Stimulated activated CD8-positive, alpha-beta memory T cell treated with anti-CD3 and anti-CD28 coated beads, Interleukin-4, amount 100 ng/mL, for 48 hours (primary cell): ENCODE measurements around the gene USP17L29.
"Not testable (repeated sequence)": the region's sequence is repeated elsewhere in the genome, so short reads cannot be mapped to it uniquely, and the experiment has no call there.

ENCODE experiments used
- DNase-seq: peaks from one replicate; pipeline ENCODE4 v3.0.0-alpha.2; 2020

Gene USP17L29, protein sequence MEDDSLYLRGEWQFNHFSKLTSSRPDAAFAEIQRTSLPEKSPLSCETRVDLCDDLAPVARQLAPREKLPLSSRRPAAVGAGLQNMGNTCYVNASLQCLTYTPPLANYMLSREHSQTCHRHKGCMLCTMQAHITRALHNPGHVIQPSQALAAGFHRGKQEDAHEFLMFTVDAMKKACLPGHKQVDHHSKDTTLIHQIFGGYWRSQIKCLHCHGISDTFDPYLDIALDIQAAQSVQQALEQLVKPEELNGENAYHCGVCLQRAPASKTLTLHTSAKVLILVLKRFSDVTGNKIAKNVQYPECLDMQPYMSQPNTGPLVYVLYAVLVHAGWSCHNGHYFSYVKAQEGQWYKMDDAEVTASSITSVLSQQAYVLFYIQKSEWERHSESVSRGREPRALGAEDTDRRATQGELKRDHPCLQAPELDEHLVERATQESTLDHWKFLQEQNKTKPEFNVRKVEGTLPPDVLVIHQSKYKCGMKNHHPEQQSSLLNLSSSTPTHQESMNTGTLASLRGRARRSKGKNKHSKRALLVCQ

DNA sequence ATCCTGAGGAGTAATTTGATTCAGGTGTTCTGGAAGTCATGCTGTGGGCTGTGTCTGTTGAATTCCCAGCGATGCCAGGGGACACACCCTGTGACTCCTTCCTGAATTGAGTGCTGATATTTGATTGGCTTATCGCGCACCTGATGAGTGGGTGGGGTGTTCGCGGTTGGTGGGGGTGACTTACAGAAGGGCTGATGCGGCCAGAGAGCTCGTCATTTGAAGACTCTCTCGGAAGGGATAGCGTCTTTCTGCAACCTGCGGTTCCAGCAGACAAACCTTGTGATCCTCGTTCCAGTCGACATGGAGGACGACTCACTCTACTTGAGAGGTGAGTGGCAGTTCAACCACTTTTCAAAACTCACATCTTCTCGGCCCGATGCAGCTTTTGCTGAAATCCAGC is at the start of gene USP17L29:
USP17L29 (plus strand) TSS at position 301 of the 400 bp plus-strand sequence; CDS start at position 301, 0 bp downstream.
- not testable (repeated sequence) for DNase-seq

DNA sequence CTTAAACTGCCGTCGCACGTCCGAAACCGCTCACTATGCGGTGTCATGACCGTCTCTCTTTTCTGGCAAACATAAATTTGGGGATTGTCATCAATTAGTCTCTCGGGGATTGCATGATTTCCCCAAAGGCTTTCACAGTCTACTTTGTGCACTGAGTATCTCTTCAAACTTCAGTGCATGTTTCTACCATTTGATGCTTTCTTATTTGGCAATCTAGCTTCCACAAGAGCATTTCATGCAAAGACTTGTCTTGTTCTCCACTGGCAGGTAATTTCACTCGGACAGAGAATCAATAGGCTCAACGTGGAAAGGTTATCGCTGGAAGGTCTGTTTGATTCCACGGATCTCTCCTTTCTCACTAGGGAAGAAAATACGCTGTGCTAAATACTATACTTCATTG is 29.2 kb upstream of the USP17L29 start:
- DNase-seq = not testable (repeated sequence)

DNA sequence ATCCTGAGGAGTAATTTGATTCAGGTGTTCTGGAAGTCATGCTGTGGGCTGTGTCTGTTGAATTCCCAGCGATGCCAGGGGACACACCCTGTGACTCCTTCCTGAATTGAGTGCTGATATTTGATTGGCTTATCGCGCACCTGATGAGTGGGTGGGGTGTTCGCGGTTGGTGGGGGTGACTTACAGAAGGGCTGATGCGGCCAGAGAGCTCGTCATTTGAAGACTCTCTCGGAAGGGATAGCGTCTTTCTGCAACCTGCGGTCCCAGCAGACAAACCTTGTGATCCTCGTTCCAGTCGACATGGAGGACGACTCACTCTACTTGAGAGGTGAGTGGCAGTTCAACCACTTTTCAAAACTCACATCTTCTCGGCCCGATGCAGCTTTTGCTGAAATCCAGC is 28.6 kb upstream of the USP17L29 start, which contains the start of gene USP17L24:
USP17L24 (plus strand) TSS at position 301 of the 400 bp plus-strand sequence; CDS start at position 301, 0 bp downstream.
- DNase-seq = not testable (repeated sequence)

DNA sequence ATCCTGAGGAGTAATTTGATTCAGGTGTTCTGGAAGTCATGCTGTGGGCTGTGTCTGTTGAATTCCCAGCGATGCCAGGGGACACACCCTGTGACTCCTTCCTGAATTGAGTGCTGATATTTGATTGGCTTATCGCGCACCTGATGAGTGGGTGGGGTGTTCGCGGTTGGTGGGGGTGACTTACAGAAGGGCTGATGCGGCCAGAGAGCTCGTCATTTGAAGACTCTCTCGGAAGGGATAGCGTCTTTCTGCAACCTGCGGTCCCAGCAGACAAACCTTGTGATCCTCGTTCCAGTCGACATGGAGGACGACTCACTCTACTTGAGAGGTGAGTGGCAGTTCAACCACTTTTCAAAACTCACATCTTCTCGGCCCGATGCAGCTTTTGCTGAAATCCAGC is 23.8 kb upstream of the USP17L29 start, which contains the start of gene USP17L25:
USP17L25 (plus strand) TSS at position 301 of the 400 bp plus-strand sequence; CDS start at position 301, 0 bp downstream.
- DNase-seq = not testable (repeated sequence)

DNA sequence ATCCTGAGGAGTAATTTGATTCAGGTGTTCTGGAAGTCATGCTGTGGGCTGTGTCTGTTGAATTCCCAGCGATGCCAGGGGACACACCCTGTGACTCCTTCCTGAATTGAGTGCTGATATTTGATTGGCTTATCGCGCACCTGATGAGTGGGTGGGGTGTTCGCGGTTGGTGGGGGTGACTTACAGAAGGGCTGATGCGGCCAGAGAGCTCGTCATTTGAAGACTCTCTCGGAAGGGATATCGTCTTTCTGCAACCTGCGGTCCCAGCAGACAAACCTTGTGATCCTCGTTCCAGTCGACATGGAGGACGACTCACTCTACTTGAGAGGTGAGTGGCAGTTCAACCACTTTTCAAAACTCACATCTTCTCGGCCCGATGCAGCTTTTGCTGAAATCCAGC is 19.1 kb upstream of the USP17L29 start, which contains the start of gene USP17L26:
USP17L26 (plus strand) TSS at position 301 of the 400 bp plus-strand sequence; CDS start at position 301, 0 bp downstream.
- not testable (repeated sequence) for DNase-seq

DNA sequence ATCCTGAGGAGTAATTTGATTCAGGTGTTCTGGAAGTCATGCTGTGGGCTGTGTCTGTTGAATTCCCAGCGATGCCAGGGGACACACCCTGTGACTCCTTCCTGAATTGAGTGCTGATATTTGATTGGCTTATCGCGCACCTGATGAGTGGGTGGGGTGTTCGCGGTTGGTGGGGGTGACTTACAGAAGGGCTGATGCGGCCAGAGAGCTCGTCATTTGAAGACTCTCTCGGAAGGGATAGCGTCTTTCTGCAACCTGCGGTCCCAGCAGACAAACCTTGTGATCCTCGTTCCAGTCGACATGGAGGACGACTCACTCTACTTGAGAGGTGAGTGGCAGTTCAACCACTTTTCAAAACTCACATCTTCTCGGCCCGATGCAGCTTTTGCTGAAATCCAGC is 14.3 kb upstream of the USP17L29 start, which contains the start of gene USP17L5:
USP17L5 (plus strand) TSS at position 301 of the 400 bp plus-strand sequence; CDS start at position 301, 0 bp downstream.
- DNase-seq = not testable (repeated sequence)

DNA sequence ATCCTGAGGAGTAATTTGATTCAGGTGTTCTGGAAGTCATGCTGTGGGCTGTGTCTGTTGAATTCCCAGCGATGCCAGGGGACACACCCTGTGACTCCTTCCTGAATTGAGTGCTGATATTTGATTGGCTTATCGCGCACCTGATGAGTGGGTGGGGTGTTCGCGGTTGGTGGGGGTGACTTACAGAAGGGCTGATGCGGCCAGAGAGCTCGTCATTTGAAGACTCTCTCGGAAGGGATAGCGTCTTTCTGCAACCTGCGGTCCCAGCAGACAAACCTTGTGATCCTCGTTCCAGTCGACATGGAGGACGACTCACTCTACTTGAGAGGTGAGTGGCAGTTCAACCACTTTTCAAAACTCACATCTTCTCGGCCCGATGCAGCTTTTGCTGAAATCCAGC is 9.6 kb upstream of the USP17L29 start, which contains the start of gene USP17L27:
USP17L27 (plus strand) TSS at position 301 of the 400 bp plus-strand sequence; CDS start at position 301, 0 bp downstream.
- not testable (repeated sequence) for DNase-seq

DNA sequence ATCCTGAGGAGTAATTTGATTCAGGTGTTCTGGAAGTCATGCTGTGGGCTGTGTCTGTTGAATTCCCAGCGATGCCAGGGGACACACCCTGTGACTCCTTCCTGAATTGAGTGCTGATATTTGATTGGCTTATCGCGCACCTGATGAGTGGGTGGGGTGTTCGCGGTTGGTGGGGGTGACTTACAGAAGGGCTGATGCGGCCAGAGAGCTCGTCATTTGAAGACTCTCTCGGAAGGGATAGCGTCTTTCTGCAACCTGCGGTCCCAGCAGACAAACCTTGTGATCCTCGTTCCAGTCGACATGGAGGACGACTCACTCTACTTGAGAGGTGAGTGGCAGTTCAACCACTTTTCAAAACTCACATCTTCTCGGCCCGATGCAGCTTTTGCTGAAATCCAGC is 4.8 kb upstream of the USP17L29 start, which contains the start of gene USP17L28:
USP17L28 (plus strand) TSS at position 301 of the 400 bp plus-strand sequence; CDS start at position 301, 0 bp downstream.
- DNase-seq = not testable (repeated sequence)

DNA sequence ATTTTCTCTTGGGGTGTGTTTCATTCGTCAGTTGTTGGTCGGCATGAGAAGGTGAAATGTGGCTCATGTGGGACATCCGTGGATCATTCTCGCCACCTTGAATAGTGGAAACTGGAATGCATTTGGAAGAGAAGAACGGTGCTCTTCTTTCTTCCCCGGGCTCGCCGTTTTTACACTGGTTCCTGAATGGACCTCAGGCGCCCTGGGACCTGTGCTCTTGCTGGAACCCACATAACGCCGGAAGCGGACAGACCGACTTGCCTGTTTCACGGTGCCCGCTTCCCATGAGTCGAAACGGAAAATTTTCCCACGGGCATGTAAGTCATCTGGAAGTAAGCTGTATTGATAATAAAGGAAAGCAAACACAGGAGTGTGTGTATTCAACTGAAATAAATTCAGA is 2.6 kb upstream of the USP17L29 start:
- not testable (repeated sequence) for DNase-seq

DNA sequence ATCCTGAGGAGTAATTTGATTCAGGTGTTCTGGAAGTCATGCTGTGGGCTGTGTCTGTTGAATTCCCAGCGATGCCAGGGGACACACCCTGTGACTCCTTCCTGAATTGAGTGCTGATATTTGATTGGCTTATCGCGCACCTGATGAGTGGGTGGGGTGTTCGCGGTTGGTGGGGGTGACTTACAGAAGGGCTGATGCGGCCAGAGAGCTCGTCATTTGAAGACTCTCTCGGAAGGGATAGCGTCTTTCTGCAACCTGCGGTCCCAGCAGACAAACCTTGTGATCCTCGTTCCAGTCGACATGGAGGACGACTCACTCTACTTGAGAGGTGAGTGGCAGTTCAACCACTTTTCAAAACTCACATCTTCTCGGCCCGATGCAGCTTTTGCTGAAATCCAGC is 9.4 kb downstream of the USP17L29 start, which contains the start of gene USP17L30:
USP17L30 (plus strand) TSS at position 301 of the 400 bp plus-strand sequence; CDS start at position 301, 0 bp downstream.
- DNase-seq = not testable (repeated sequence)

DNA sequence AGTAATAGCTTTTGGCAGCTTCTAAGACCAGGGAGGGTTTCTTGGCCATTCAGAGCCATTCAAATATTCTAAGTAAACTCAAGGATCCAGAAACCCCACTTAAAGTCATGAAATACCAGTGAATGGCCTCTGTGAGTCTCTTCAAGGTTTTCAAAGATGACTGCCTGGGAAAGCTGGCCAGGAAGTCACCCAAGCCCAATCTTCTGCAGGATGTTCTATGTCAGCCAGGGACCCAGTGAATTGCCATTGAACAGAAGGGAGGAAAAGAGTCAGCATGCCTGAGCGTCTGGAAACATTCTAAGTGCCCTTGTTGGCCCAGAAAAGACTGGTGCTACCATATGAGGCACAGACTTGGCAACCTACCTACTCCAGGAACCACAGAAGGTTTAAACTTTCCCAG is 26.4 kb downstream of the USP17L29 start:
- not testable (repeated sequence) for DNase-seq

DNA sequence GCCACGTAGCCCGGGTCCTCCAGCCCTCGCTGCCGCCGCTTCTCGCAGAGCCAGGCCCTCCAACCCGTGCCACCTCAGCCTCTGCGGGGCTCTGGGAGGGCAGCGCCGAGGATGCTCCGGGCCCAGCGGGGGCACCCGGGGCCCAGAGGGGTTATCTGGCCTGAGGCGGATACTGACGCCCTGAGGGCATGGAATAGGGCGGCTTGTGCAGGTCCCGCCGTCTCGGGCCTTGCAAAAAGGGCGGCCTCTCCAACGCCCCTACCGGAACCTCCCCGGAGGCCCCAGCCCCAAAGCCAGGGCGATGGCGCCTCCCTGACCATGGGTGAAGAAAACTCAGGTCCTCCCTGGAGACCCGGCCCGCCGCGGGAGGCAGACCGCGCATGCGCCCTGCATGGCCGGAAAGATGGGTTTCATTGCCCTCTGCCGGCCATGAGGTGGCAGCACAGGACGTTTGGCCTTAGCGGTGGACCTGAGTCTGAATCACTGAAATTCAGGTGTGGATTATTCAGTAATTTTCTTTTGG is 27.6 kb downstream of the USP17L29 start:
- DNase-seq = peak; percentile 67

DNA sequence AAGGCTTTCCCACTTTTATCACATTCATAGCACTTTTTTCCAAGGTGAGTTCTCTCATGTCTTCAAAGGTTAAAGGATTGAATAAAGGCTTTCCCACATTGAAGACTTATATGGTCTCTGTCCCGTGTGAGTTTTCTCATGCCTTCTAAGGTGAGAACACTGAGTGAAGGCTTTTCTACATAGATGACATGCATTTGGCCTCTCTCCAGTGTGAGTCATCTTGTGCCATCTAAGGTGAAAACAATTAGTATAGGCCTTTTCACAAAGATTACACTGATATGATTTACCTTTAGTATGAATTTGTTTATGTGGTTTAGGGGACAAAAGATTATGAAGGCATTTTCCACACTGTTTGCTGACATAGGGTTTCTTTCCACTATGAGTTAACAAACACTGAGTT is 30.7 kb downstream of the USP17L29 start:
- DNase-seq = no peak

DNA sequence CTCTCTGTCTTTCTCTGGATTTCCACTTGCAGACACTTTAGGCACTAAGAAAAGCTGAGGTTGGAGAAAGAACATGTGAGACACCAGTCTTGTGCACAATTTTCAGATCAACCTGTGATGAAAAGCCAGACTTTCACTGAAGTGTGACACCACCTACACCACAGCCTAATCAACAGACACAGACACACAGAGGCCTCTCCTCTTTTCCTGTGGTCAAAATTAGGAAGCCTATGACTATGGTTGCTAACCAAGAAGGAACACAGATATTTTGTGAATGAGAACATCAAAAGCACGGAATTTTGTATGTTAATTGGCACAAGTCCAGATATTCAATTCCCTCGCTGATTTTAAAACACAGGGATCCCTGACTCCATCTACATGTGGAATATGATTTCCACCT is 35.6 kb downstream of the USP17L29 start:
- DNase-seq = not testable (repeated sequence)
